Stimulated activated CD4-positive, alpha-beta T cell treated with anti-CD3 and anti-CD28 coated beads, Interleukin-4, amount 100 ng/mL, for 4 hours (primary cell): ENCODE results near the gene ERVV-1.

Experiments
- DNase-seq, 2 experiments: peaks; one replicate each; pipeline ENCODE4 v3.0.0-alpha.2; 2020

Gene ERVV-1

GRCh38 chr19:53034054-53034453 lies 20.3 kb downstream of the ERVV-1 start:
- no peak for DNase-seq

GRCh38 chr19:53034948-53035675 lies 21.4 kb downstream of the ERVV-1 start:
- DNase-seq, result no peak

- DNase-seq, result no peak
Measured at GRCh38 chr19:53037101-53038097, 23.7 kb downstream of the ERVV-1 start.

- no peak for DNase-seq
Measured at GRCh38 chr19:53041366-53041765, 27.6 kb downstream of the ERVV-1 start.

- no peak for DNase-seq
Measured at GRCh38 chr19:53045536-53045935, 31.8 kb downstream of the ERVV-1 start.

GRCh38 chr19:53047379-53047778 lies 33.7 kb downstream of the ERVV-1 start:
- no peak for DNase-seq

GRCh38 chr19:53055117-53055516 lies 41.4 kb downstream of the ERVV-1 start:
- DNase-seq, result no peak

GRCh38 chr19:53057904-53058580 lies 44.3 kb downstream of the ERVV-1 start:
- DNase-seq, result no peak
